Measurements from ENCODE around the gene PLP2.

GRCh38 chrX:49205443-49205842, 33.7 kb downstream of the PLP2 start:
- TF ChIP-seq CTCF (optimal IDR thresholded peaks at IDR 0.05 in 1 of 3, IDR thresholded peaks at IDR 0.05 in 1 of 3, conservative IDR thresholded peaks at IDR 0.05 in 1 of 3; ENCODE audit: extremely low read depth in 1 of 3, insufficient read depth in 2 of 3, low read length in 3 of 3), result no peak
- TF ChIP-seq EZH2 (IDR thresholded peaks at IDR 0.05; ENCODE audit: low read length), result no peak

All from keratinocyte (primary cell).